SH-SY5Y (cell line): ENCODE measurements around the gene SLX4IP.

Source experiments
- GATA2 ChIP-seq: IDR thresholded peaks from 2 replicates; pipeline ENCODE4 v1.6.1; 2011; ENCODE audit warnings: mild to moderate bottlenecking, low read depth, low read length
- GATA3 ChIP-seq: IDR thresholded peaks from 2 replicates; pipeline ENCODE4 v1.6.1; 2011; ENCODE audit warnings: low read depth, mild to moderate bottlenecking, low read length, moderate library complexity

DNA sequence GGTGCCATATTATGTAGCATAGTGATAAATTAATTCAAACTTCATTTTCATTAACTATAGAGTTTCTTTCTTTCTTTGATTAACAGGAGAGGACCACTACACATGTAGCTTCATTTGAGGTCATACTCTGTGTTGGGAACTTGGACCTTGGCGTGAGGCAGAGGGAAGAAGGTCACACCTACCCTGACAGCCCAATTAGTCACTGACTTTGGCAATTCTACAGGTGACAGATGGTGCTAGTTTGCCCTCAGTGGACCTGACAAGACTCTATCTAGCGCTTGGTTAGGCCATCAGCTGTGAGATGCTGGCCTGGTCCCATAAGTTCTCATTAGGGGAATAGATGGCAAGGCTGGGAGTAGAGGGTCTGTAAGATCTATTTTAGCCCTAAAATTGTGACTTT lies 14.2 kb downstream of the SLX4IP start:
- TF ChIP-seq GATA2 (no peak), GATA3 (no peak)
